SK-N-SH (cell line): ENCODE data around the gene B2M. TPM values are rescaled to one million over a fixed set of nuclear protein-coding genes. Genes with fewer than 3 reads are reported as not detected.

ENCODE experiments used
- CTCF ChIA-PET: fragments of 300-600, 350-600 bp; formaldehyde crosslinking; extraction: SDS; loops from one replicate; lab custom pipeline; 2021; lab: Yijun Ruan, JAX
- POLR2A ChIA-PET: fragments of 350-600 bp; sonication (Branson Sonifier 250); formaldehyde crosslinking; extraction: SDS; loops from one replicate; lab custom pipeline; 2020; ENCODE audit warnings: antibody characterized with exemption, inconsistent platforms; lab: Yijun Ruan, JAX
- DNase-seq: peaks from one replicate; pipeline ENCODE4 v3.0.0; 2012
- H2AFZ ChIP-seq: fragments of 200-600 bp; sonication (generic); 2 replicates; pipeline ENCODE4 v1.8.1; 2016; ENCODE audit warnings: antibody characterized with exemption, mild to moderate bottlenecking, low read depth
- H3F3A ChIP-seq: fragments of 200-600 bp; sonication (generic); replicated peaks from 2 replicates; pipeline ENCODE3; 2016; ENCODE audit warnings: antibody characterized with exemption, mild to moderate bottlenecking; ENCODE audit not compliant: insufficient read depth
- H3K27ac ChIP-seq, 2 experiments: fragments of 200-500 bp in 1 of 2; fragments of 200-600 bp in 1 of 2; sonication (Bioruptor generic) in 1 of 2; sonication (generic), shearing (Covaris generic) in 1 of 2; 2 replicates each; pipeline versions ENCODE4 v1.5.1 to v1.6.1; 2014 to 2016; ENCODE audit warnings: low read depth in 2 of 2, inconsistent platforms in 1 of 2, low read length in 1 of 2, mild to moderate bottlenecking in 1 of 2, mixed read lengths in 1 of 2
- H3K27me3 ChIP-seq: fragments of 200-600 bp; sonication (generic), shearing (Covaris generic); 2 replicates; pipeline ENCODE4 v1.6.1; 2016; ENCODE audit warnings: mixed run types; ENCODE audit not compliant: insufficient read depth
- H3K36me3 ChIP-seq, 2 experiments: fragments of 200-500 bp in 1 of 2; fragments of 200-600 bp in 1 of 2; sonication (Bioruptor generic) in 1 of 2; sonication (generic) in 1 of 2; replicated peaks in 1 of 2; 2 replicates each; pipeline versions ENCODE3 to v1.5.1; 2014 to 2016; ENCODE audit warnings: low read length in 1 of 2, mild to moderate bottlenecking in 1 of 2; ENCODE audit not compliant: insufficient read depth in 2 of 2, control insufficient read depth in 1 of 2
- H3K4me1 ChIP-seq, 2 experiments: fragments of 200-500 bp in 1 of 2; fragments of 200-600 bp in 1 of 2; sonication (Bioruptor generic) in 1 of 2; sonication (generic), shearing (Covaris generic) in 1 of 2; 2 replicates each; pipeline versions ENCODE4 v1.5.1 to v1.6.1; 2014 to 2016; ENCODE audit warnings: low read depth in 1 of 2, low read length in 1 of 2, mixed run types in 1 of 2; ENCODE audit not compliant: insufficient read depth in 2 of 2, control insufficient read depth in 1 of 2
- H3K4me2 ChIP-seq: fragments of 200-600 bp; sonication (generic), shearing (Covaris generic); 2 replicates; pipeline ENCODE4 v1.6.1; 2017; ENCODE audit warnings: mixed run types
- H3K4me3 ChIP-seq, 2 experiments: fragments of 200-500 bp in 1 of 2; fragments of 200-600 bp in 1 of 2; sonication (Bioruptor generic) in 1 of 2; sonication (generic), shearing (Covaris generic) in 1 of 2; 2 replicates each; pipeline versions ENCODE4 v1.5.1 to v1.8.1; 2014 to 2016; ENCODE audit warnings: low read depth in 2 of 2, inconsistent platforms in 1 of 2, low read length in 1 of 2, mild to moderate bottlenecking in 1 of 2, mixed read lengths in 1 of 2, moderate library complexity in 1 of 2
- H3K79me2 ChIP-seq: fragments of 200-600 bp; sonication (generic); 2 replicates; pipeline ENCODE4 v1.8.1; 2017; ENCODE audit warnings: mild to moderate bottlenecking; ENCODE audit not compliant: insufficient read depth
- H3K9ac ChIP-seq: fragments of 200-600 bp; sonication (generic); 2 replicates; pipeline ENCODE4 v1.6.1; 2017; ENCODE audit warnings: mixed run types
- H3K9me2 ChIP-seq: fragments of 200-600 bp; sonication (generic); 2 replicates; pipeline ENCODE4 v1.6.1; 2017; ENCODE audit warnings: mixed run types
- H3K9me3 ChIP-seq: fragments of 200-600 bp; sonication (generic); 2 replicates; pipeline ENCODE4 v1.6.1; 2017; ENCODE audit warnings: mixed run types, mild to moderate bottlenecking, moderate library complexity
- H4K20me1 ChIP-seq: fragments of 200-600 bp; sonication (generic); 2 replicates; pipeline ENCODE4 v1.6.1; 2017; ENCODE audit warnings: mild to moderate bottlenecking, mixed run types; ENCODE audit not compliant: insufficient read depth
- ELF1 ChIP-seq: IDR thresholded peaks from 2 replicates; pipeline ENCODE4 v1.4.0; 2012
- EP300 ChIP-seq, 2 experiments: IDR thresholded peaks; 2 replicates each; pipeline versions ENCODE4 v1.4.0 to v1.6.1; 2012; ENCODE audit warnings: borderline replicate concordance in 1 of 2, low read depth in 1 of 2, low read length in 1 of 2
- EZH2phosphoT487 ChIP-seq: fragments of 200-600 bp; sonication (generic); IDR thresholded peaks from 2 replicates; pipeline ENCODE4 v1.6.1; 2017; ENCODE audit warnings: low read depth, mixed run types, mild to moderate bottlenecking, antibody characterized with exemption, moderate library complexity, borderline replicate concordance
- FOSL2 ChIP-seq: IDR thresholded peaks from 2 replicates; pipeline ENCODE4 v1.4.0; 2012; ENCODE audit warnings: low read depth, mild to moderate bottlenecking, moderate library complexity, borderline replicate concordance
- FOXJ3 ChIP-seq: sonication (generic); formaldehyde crosslinking; IDR thresholded peaks from 2 replicates; pipeline ENCODE4 v1.5.1; 2020; ENCODE audit warnings: mild to moderate bottlenecking, missing genetic modification reagents
- MEF2A ChIP-seq: IDR thresholded peaks from 2 replicates; pipeline ENCODE4 v1.4.0; 2012; ENCODE audit warnings: low read depth, borderline replicate concordance
- RAD21 ChIP-seq: IDR thresholded peaks from 2 replicates; pipeline ENCODE4 v1.6.1; 2012; ENCODE audit warnings: mild to moderate bottlenecking, low read length
- RXRA ChIP-seq: IDR thresholded peaks from 2 replicates; pipeline ENCODE4 v1.4.0; 2012; ENCODE audit warnings: low read depth, mild to moderate bottlenecking, borderline replicate concordance
- SMC3 ChIP-seq: IDR thresholded peaks from 2 replicates; pipeline ENCODE4 v1.6.1; 2012; ENCODE audit warnings: low read depth, low read length, improper control_type of control experiment
- TEAD4 ChIP-seq: IDR thresholded peaks from 2 replicates; pipeline ENCODE4 v1.4.0; 2012; ENCODE audit warnings: mild to moderate bottlenecking, borderline replicate concordance; ENCODE audit not compliant: insufficient read depth
- WGBS: methylation state at CpG from one replicate; pipeline ENCODE4 v1.1.6; 2017; ENCODE audit warnings: low lambda C conversion rate; 5-methylcytosine and 5-hydroxymethylcytosine counted together
- polyA plus RNA-seq, 3 experiments: library from polyadenylated mRNA; depleted of rRNA; stranded (reverse); fragments of >200 nt; gene quantifications; 2 replicates each; pipeline ENCODE4 v1.2.3, GENCODE V29; 2012
- TF ChIP-seq, protein P1 (sequence below): IDR thresholded peaks from 2 replicates; pipeline ENCODE4 v1.4.0; 2012; ENCODE audit warnings: low read depth, borderline replicate concordance
- TF ChIP-seq, protein P2 (sequence below): fragments of 150-350 bp; IDR thresholded peaks from 2 replicates; pipeline ENCODE4 v1.6.1; 2016; ENCODE audit warnings: mild to moderate bottlenecking, low read depth, low read length

B2M gene
- polyA plus RNA-seq, 1 of the 3 experiments (the other 2 are of a cell fraction) = 1,193 TPM

DNA sequence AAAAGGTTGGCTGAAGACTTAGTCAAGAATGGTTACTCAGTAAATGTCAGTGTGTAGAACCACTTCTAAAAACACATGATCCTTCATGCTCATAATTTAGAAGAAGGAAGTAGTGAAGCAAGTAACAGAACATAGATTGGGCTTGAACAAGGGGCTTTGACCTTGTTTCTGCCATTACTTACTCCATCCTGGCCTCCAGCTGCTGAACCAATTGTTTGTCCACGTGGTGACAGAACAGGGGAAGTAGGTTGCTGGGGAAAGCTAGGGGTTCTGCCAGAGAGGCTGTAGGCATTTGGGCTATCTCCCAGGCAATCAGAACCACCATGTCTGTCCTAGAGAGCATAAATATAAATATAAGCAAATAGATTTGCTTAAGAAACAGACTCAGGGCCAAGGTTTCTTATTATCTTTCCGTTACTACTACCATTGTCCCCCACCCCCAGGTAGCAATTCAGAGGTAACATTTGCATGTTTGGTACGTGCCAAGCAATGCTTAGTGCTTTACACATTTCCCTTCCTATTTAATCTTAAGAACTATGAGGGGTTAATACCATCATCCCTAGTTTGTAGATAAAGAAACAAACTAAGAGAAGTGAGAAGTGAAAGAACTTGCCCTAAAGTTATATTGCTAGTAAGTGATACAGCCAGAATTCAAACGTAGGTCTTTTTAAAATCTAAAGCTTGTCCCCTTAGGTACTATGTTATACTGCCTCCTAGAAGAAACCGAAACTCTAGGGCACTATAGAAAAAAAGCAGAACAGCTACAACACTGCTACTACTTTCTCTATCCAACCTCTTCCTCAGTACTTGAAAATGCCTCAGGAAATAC lies 44.9 kb upstream of the B2M start (continued):
- TF ChIP-seq, protein P1, sequence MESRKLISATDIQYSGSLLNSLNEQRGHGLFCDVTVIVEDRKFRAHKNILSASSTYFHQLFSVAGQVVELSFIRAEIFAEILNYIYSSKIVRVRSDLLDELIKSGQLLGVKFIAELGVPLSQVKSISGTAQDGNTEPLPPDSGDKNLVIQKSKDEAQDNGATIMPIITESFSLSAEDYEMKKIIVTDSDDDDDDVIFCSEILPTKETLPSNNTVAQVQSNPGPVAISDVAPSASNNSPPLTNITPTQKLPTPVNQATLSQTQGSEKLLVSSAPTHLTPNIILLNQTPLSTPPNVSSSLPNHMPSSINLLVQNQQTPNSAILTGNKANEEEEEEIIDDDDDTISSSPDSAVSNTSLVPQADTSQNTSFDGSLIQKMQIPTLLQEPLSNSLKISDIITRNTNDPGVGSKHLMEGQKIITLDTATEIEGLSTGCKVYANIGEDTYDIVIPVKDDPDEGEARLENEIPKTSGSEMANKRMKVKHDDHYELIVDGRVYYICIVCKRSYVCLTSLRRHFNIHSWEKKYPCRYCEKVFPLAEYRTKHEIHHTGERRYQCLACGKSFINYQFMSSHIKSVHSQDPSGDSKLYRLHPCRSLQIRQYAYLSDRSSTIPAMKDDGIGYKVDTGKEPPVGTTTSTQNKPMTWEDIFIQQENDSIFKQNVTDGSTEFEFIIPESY = no peak
- TF ChIP-seq FOSL2 = no peak
- TF ChIP-seq FOXJ3 (CRISPR knock-in tag) = no peak
- TF ChIP-seq, protein P2, sequence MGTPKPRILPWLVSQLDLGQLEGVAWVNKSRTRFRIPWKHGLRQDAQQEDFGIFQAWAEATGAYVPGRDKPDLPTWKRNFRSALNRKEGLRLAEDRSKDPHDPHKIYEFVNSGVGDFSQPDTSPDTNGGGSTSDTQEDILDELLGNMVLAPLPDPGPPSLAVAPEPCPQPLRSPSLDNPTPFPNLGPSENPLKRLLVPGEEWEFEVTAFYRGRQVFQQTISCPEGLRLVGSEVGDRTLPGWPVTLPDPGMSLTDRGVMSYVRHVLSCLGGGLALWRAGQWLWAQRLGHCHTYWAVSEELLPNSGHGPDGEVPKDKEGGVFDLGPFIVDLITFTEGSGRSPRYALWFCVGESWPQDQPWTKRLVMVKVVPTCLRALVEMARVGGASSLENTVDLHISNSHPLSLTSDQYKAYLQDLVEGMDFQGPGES = no peak
- TF ChIP-seq SMC3 = no peak
- no peak for TF ChIP-seq EZH2phosphoT487
- TF ChIP-seq EP300 (IDR thresholded peaks at IDR 0.05; ENCODE audit: borderline replicate concordance in 1 of 2, low read depth in 1 of 2, low read length in 1 of 2) = no peak
- no peak for TF ChIP-seq RXRA
- no peak for TF ChIP-seq RAD21

DNA sequence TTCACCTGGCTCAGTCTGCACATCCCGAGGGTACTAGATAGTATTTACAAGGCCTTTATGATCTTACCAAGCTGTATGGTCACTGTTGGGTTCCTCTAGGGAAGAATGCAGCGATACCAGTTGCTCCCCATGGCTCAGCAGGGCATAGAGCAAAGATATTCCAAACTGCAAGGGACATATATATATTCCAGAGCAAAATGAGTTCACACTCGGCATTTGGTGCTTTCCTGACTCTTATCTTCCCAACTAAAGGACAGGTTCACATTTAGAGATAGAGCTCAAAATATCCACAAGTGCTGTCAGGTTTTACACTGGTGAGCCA lies 44.3 kb upstream of the B2M start:
- DNase-seq = no peak
- ChIA-PET POLR2A (no interaction called here), CTCF (no interaction called here)
- no peak for TF ChIP-seq MEF2A
- TF ChIP-seq TEAD4 = no peak
- TF ChIP-seq ELF1 = no peak
- H3K27me3 ChIP-seq = no peaks in the 10 kb centered on the region; the same call in 1 of the 2 replicates
- WGBS = 45% methylated on average over 3 of the region's 3 CpGs
- no peaks in the 10 kb centered on the region for H3K9me2 ChIP-seq
- H4K20me1 ChIP-seq = no peaks in the 10 kb centered on the region
- H3K36me3 ChIP-seq = no peaks in the 10 kb centered on the region
- H3K4me2 ChIP-seq = no peak overlapping the region
- no peak overlapping the region for H3K9ac ChIP-seq
- no peak overlapping the region for H3K27ac ChIP-seq
- H2AFZ ChIP-seq = no peak overlapping the region
- H3K9me3 ChIP-seq = no peaks in the 10 kb centered on the region
- H3K4me1 ChIP-seq = peaks cover 2 to 4% of the 10 kb centered on the region in 2 experiments; a peak in 3 of 4 replicates
- H3K4me3 ChIP-seq = no peak overlapping the region
- peaks cover 9% of the 10 kb centered on the region for H3K79me2 ChIP-seq
- peaks cover 3% of the 10 kb centered on the region for H3F3A ChIP-seq
